Fibroblast of lung (primary cell): Measurements from ENCODE around the gene PPP1R13B. TPM values are rescaled to one million over a fixed set of nuclear protein-coding genes. Genes with fewer than 3 reads are reported as not detected.

Experiments
- DNase-seq, 2 donors: peaks; one replicate each; pipeline versions ENCODE4 v3.0.0 to v3.0.0-alpha.2; 2010; ENCODE audit warnings: low read depth in 2 of 2
- H2AFZ ChIP-seq: 2 replicates; pipeline ENCODE4 v1.5.1; 2012; ENCODE audit warnings: low read length, control low read depth, inconsistent platforms
- H3K27ac ChIP-seq: 2 replicates; pipeline ENCODE4 v1.5.1; 2011; ENCODE audit warnings: low read length, control low read depth; ENCODE audit not compliant: insufficient read depth
- H3K27me3 ChIP-seq: 2 replicates; pipeline ENCODE4 v1.5.1; 2011; ENCODE audit warnings: mild to moderate bottlenecking, low read length; ENCODE audit not compliant: control insufficient read depth, insufficient read depth
- H3K36me3 ChIP-seq: 2 replicates; pipeline ENCODE4 v1.5.1; 2011; ENCODE audit warnings: low read length; ENCODE audit not compliant: control insufficient read depth, insufficient read depth
- H3K4me1 ChIP-seq: 2 replicates; pipeline ENCODE4 v1.5.1; 2011; ENCODE audit warnings: low read length; ENCODE audit not compliant: control insufficient read depth, insufficient read depth; ENCODE audit errors: extremely low read depth
- H3K4me2 ChIP-seq: 2 replicates; pipeline ENCODE4 v1.5.1; 2011; ENCODE audit warnings: low read length, control low read depth; ENCODE audit not compliant: insufficient read depth; ENCODE audit errors: extremely low read depth
- H3K4me3 ChIP-seq, 4 experiments: fragments of 200-600 bp in 1 of 4; sonication (generic) in 1 of 4; replicated peaks in 1 of 4; 2 replicates each; pipeline ENCODE4 v1.5.1; 2011 to 2016; ENCODE audit warnings: low read length in 4 of 4, low read depth in 3 of 4, mild to moderate bottlenecking in 3 of 4, control low read depth in 2 of 4, inconsistent platforms in 1 of 4, mixed read lengths in 1 of 4; ENCODE audit not compliant: insufficient read depth in 1 of 4; ENCODE audit errors: control extremely low read depth in 1 of 4
- H3K79me2 ChIP-seq: 2 replicates; pipeline ENCODE4 v1.5.1; 2012; ENCODE audit warnings: mild to moderate bottlenecking, low read length, inconsistent platforms; ENCODE audit not compliant: control insufficient read depth, insufficient read depth
- H3K9ac ChIP-seq: 2 replicates; pipeline ENCODE4 v1.5.1; 2011; ENCODE audit warnings: mild to moderate bottlenecking, low read length, control low read depth; ENCODE audit not compliant: insufficient read depth
- H3K9me3 ChIP-seq: 2 replicates; pipeline ENCODE4 v1.5.1; 2012; ENCODE audit warnings: low read depth, low read length; ENCODE audit not compliant: control insufficient read depth, insufficient read depth
- H4K20me1 ChIP-seq: 2 replicates; pipeline ENCODE4 v1.5.1; 2011; ENCODE audit warnings: low read length; ENCODE audit not compliant: control insufficient read depth, insufficient read depth; ENCODE audit errors: extremely low read depth
- CTCF ChIP-seq, 2 donors: IDR thresholded peaks in 1 of 2; conservative IDR thresholded peaks in 1 of 2; 1 replicate in 1 of 2; 2 replicates in 1 of 2; pipeline ENCODE4 v1.5.1; 2011 to 2012; ENCODE audit warnings: low read length in 2 of 2, control low read depth in 1 of 2, inconsistent platforms in 1 of 2, low read depth in 1 of 2, mild to moderate bottlenecking in 1 of 2
- EZH2 ChIP-seq: IDR thresholded peaks from 2 replicates; pipeline ENCODE4 v1.5.1; 2012; ENCODE audit warnings: low read length, control low read depth, mild to moderate bottlenecking; ENCODE audit errors: missing control alignments
- polyA plus RNA-seq, 2 donors: library from polyadenylated mRNA; depleted of rRNA in 1 of 2; stranded (reverse) in 1 of 2; unstranded in 1 of 2; fragments of >200 nt; gene quantifications; 2 replicates each; pipeline ENCODE4 v1.2.1, GENCODE V29; 2011 to 2012; ENCODE audit warnings: missing spikeins in 1 of 2
- total RNA-seq: library from RNA; depleted of rRNA; stranded (reverse); fragments of >200 nt; gene quantifications from 2 replicates; pipeline ENCODE4 v1.2.1, GENCODE V29; 2014

The PPP1R13B gene
- total and polyA plus RNA-seq, 2 donors (not counting 1 experiment from before 2014, with no cell fraction given) = 2.0 to 2.7 TPM

GRCh38 chr14:103714063-103714724 is 133.2 kb downstream of the PPP1R13B start:
- Histone ChIP-seq H4K20me1 (no peaks in the 10 kb centered on the region), H2AFZ (no peak overlapping the region), H3K9me3 (no peaks in the 10 kb centered on the region), H3K4me2 (peak overlapping the region; percentile 48), H3K27me3 (no peaks in the 10 kb centered on the region), H3K79me2 (peaks cover 42% of the 10 kb centered on the region), H3K27ac (peak overlapping the region; percentile 58), H3K4me1 (peaks cover 11% of the 10 kb centered on the region), H3K36me3 (peaks cover 4% of the 10 kb centered on the region), H3K9ac (no peak overlapping the region), H3K4me3 (peak overlapping the region; percentile 15 to 58 (median 32))
- no peak for DNase-seq
- TF ChIP-seq EZH2 = no peak
- TF ChIP-seq CTCF (conservative IDR thresholded peaks at IDR 0.05 in 1 of 2, IDR thresholded peaks at IDR 0.05 in 1 of 2; ENCODE audit: low read depth in 1 of 2, low read length in 2 of 2) = no peak

DNA sequence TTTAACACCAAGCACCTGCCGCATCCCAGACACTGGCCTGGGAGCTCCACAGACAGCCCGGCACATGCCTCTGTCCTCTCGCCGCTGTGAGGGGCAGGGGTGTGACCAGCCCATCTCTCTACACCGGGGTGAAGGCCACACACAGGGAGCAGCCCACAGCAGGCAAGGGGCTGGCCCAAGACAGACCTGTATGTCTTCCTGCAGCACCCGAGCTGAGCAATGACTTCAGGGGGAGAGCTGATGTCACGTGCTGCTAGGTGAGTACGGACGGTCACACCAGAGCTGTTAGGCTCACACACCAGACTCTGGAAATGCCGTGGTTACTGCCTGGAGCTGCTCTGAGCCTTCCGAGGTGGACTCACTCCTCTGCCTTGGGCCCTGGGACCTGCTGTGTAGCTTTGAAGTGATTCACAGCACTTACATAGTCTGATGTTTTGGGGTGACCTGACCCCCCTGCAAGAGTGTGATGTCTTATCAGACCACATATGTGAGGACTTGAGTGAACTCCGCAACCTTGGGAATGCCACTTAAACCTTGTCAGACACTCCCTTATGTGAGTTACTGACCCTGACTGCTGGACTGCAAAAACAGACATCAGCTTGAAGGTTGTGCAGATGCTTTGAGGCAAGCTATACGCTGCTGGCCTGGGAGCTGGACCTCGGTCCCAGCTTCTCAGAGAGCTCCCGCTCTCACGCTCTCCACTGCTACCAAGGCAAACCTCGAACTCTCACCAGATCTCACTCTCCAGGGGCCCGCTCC is 133.9 kb downstream of the PPP1R13B start:
- peaks cover 4% of the 10 kb centered on the region for H3K36me3 ChIP-seq
- H3K4me2 ChIP-seq = peak overlapping the region; percentile 48
- H2AFZ ChIP-seq = no peak overlapping the region
- no peak overlapping the region for H3K27ac ChIP-seq
- no peak for DNase-seq
- H3K4me3 ChIP-seq = no peak overlapping the region
- no peaks in the 10 kb centered on the region for H4K20me1 ChIP-seq
- H3K79me2 ChIP-seq = peaks cover 41% of the 10 kb centered on the region
- H3K9me3 ChIP-seq = no peaks in the 10 kb centered on the region
- H3K4me1 ChIP-seq = peaks cover 8% of the 10 kb centered on the region
- TF ChIP-seq CTCF (conservative IDR thresholded peaks at IDR 0.05 in 1 of 2, IDR thresholded peaks at IDR 0.05 in 1 of 2; ENCODE audit: low read depth in 1 of 2, low read length in 2 of 2) (no peak), EZH2 (no peak)
- no peaks in the 10 kb centered on the region for H3K27me3 ChIP-seq
- H3K9ac ChIP-seq = no peak overlapping the region

- DNase-seq = no peak
- Histone ChIP-seq H3K9ac (no peak overlapping the region), H4K20me1 (no peaks in the 10 kb centered on the region), H3K27ac (no peak overlapping the region), H3K4me3 (no peak overlapping the region), H3K4me1 (peaks cover 4% of the 10 kb centered on the region), H3K79me2 (peaks cover 34% of the 10 kb centered on the region), H3K4me2 (no peak overlapping the region), H2AFZ (no peak overlapping the region), H3K27me3 (no peaks in the 10 kb centered on the region), H3K36me3 (peaks cover 9% of the 10 kb centered on the region), H3K9me3 (no peaks in the 10 kb centered on the region)
- TF ChIP-seq EZH2 = no peak
Observed at GRCh38 chr14:103712633-103713247, 134.6 kb downstream of the PPP1R13B start.
